ENCODE results near the gene NRROS.

GRCh38 chr3:196666001-196666867, 26.7 kb downstream of the NRROS start:
- TF ChIP-seq, protein P1, sequence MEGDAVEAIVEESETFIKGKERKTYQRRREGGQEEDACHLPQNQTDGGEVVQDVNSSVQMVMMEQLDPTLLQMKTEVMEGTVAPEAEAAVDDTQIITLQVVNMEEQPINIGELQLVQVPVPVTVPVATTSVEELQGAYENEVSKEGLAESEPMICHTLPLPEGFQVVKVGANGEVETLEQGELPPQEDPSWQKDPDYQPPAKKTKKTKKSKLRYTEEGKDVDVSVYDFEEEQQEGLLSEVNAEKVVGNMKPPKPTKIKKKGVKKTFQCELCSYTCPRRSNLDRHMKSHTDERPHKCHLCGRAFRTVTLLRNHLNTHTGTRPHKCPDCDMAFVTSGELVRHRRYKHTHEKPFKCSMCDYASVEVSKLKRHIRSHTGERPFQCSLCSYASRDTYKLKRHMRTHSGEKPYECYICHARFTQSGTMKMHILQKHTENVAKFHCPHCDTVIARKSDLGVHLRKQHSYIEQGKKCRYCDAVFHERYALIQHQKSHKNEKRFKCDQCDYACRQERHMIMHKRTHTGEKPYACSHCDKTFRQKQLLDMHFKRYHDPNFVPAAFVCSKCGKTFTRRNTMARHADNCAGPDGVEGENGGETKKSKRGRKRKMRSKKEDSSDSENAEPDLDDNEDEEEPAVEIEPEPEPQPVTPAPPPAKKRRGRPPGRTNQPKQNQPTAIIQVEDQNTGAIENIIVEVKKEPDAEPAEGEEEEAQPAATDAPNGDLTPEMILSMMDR (IDR thresholded peaks at IDR 0.05 in 2 of 3, conservative IDR thresholded peaks at IDR 0.05 in 1 of 3; ENCODE audit: control insufficient read depth in 2 of 3, extremely low read depth in 1 of 3, insufficient read depth in 1 of 3, low read depth in 3 of 3, low read length in 3 of 3): no peak
- no peak for TF ChIP-seq CBFB (IDR thresholded peaks at IDR 0.05; ENCODE audit: low read depth)

All from GM12878 (cell line).